A549 (cell line): ENCODE data around the gene TAF1. TPM values are rescaled to one million over a fixed set of nuclear protein-coding genes. Genes with fewer than 3 reads are reported as not detected.

Experiments
- ATAC-seq, 2 experiments: fragments of 200-7000 bp in 1 of 2; fragments of >200 bp in 1 of 2; cut with Nextera tagmentation in 1 of 2; cut with Tn5 transposase in 1 of 2; 3 replicates each; pipeline versions ENCODE4 v1.8.0 to v1.9.1; 2018 to 2020; ENCODE audit warnings: mild to moderate bottlenecking in 1 of 2, moderate library complexity in 1 of 2
- CTCF ChIA-PET: fragments of 300-600 bp; sonication (Branson Sonifier 250); formaldehyde crosslinking; extraction: SDS; loops from one replicate; lab custom pipeline; 2021; ENCODE audit warnings: antibody characterized with exemption, inconsistent platforms; lab: Yijun Ruan, JAX
- POLR2A ChIA-PET: fragments of 350-600 bp; formaldehyde crosslinking; extraction: SDS; loops from one replicate; lab custom pipeline; 2021; ENCODE audit warnings: antibody characterized with exemption, inconsistent platforms; lab: Yijun Ruan, JAX
- DNase-seq, 2 experiments: peaks; one replicate each; pipeline versions ENCODE4 v3.0.0 to v3.0.0-alpha.2; 2011 to 2016; ENCODE audit warnings: low read depth in 1 of 2, low spot score in 1 of 2
- FAIRE-seq: peaks from 2 replicates; lab custom pipeline; 2011; peaks lifted over from hg19 to GRCh38; lab: Jason Lieb, UNC
- H3K27ac ChIP-seq, 2 experiments: fragments of >200 bp; sonication (Bioruptor Twin); formaldehyde crosslinking; 3 replicates each; pipeline ENCODE4 v1.5.1; 2016 to 2017
- H3K4me1 ChIP-seq: fragments of >200 bp; sonication (Bioruptor Twin); formaldehyde crosslinking; 3 replicates; pipeline ENCODE4 v1.6.1; 2016
- H3K4me2 ChIP-seq: fragments of >200 bp; sonication (Bioruptor Twin); formaldehyde crosslinking; 3 replicates; pipeline ENCODE4 v1.6.1; 2016
- H3K4me3 ChIP-seq: fragments of >200 bp; sonication (Bioruptor Twin); formaldehyde crosslinking; 3 replicates; pipeline ENCODE4 v1.5.1; 2016
- H3K9me3 ChIP-seq: fragments of >200 bp; sonication (Bioruptor Twin); formaldehyde crosslinking; 3 replicates; pipeline ENCODE4 v1.6.1; 2016
- BHLHE40 ChIP-seq: IDR thresholded peaks from 2 replicates; pipeline ENCODE4 v1.6.1; 2012; ENCODE audit warnings: low read depth, low read length, inconsistent platforms
- CBX2 ChIP-seq: fragments of 200-600 bp; sonication (generic); IDR thresholded peaks from 2 replicates; pipeline ENCODE4 v1.6.1; 2016; ENCODE audit warnings: low read depth, mild to moderate bottlenecking, borderline replicate concordance
- CEBPB ChIP-seq, 2 experiments: fragments of >200 bp in 1 of 2; sonication (Bioruptor Twin) in 1 of 2; formaldehyde crosslinking in 1 of 2; IDR thresholded peaks; 2 replicates each; pipeline ENCODE4 v1.6.1; 2012 to 2016
- CHD4 ChIP-seq: fragments of 200-600 bp; sonication (generic); IDR thresholded peaks from 2 replicates; pipeline ENCODE4 v1.6.1; 2016; ENCODE audit warnings: antibody characterized with exemption, mild to moderate bottlenecking, borderline replicate concordance
- E2F6 ChIP-seq: IDR thresholded peaks from 2 replicates; pipeline ENCODE4 v1.6.1; 2012; ENCODE audit warnings: low read depth, borderline replicate concordance
- FOSB ChIP-seq: fragments of 250-450 bp; sonication (Bioruptor Pico); IDR thresholded peaks from 2 replicates; pipeline ENCODE4 v1.5.0; 2020; ENCODE audit warnings: mild to moderate bottlenecking, moderate library complexity
- FOSL2 ChIP-seq, 2 experiments: fragments of 450-650 bp in 1 of 2; fragments of >200 bp in 1 of 2; sonication (Bioruptor Twin) in 1 of 2; formaldehyde crosslinking; IDR thresholded peaks; 2 replicates each; pipeline versions ENCODE4 v1.5.0 to v1.6.1; 2016 to 2020; ENCODE audit warnings: mild to moderate bottlenecking in 1 of 2, moderate library complexity in 1 of 2
- FOXS1 ChIP-seq: fragments of 250-450 bp; sonication (Bioruptor Pico); IDR thresholded peaks from 2 replicates; pipeline ENCODE4 v1.5.0; 2020; ENCODE audit warnings: mild to moderate bottlenecking, moderate library complexity
- HDAC2 ChIP-seq: fragments of 200-600 bp; sonication (generic); IDR thresholded peaks from 2 replicates; pipeline ENCODE4 v1.6.1; 2016
- HEYL ChIP-seq: fragments of 250-450 bp; sonication (Bioruptor Pico); IDR thresholded peaks from 2 replicates; pipeline ENCODE4 v1.8.0; 2021; ENCODE audit warnings: mild to moderate bottlenecking, moderate library complexity
- HOXA7 ChIP-seq: fragments of 250-450 bp; sonication (Bioruptor Pico); IDR thresholded peaks from 2 replicates; pipeline ENCODE4 v1.5.0; 2020; ENCODE audit warnings: mild to moderate bottlenecking, moderate library complexity
- MAFK ChIP-seq: fragments of 450-650 bp; IDR thresholded peaks from 2 replicates; pipeline ENCODE4 v1.6.1; 2014; ENCODE audit not compliant: partially characterized antibody
- MYC ChIP-seq: IDR thresholded peaks from 2 replicates; pipeline ENCODE4 v1.6.1; 2012; ENCODE audit warnings: mild to moderate bottlenecking, inconsistent platforms, low read length, improper control_type of control experiment, borderline replicate concordance
- NR3C1 ChIP-seq: fragments of >200 bp; sonication (Bioruptor Twin); formaldehyde crosslinking; IDR thresholded peaks from 3 replicates; pipeline ENCODE4 v1.6.1; 2017
- PHF8 ChIP-seq: fragments of 200-600 bp; sonication (generic); IDR thresholded peaks from 2 replicates; pipeline ENCODE4 v1.6.1; 2016; ENCODE audit warnings: low read depth, mild to moderate bottlenecking, antibody characterized with exemption, moderate library complexity, borderline replicate concordance
- RAD21 ChIP-seq, 2 experiments: fragments of >200 bp in 1 of 2; sonication (Bioruptor Twin) in 1 of 2; formaldehyde crosslinking in 1 of 2; IDR thresholded peaks in 1 of 2; conservative IDR thresholded peaks in 1 of 2; 2 replicates in 1 of 2; 3 replicates in 1 of 2; pipeline ENCODE4 v1.6.1; 2012 to 2018; ENCODE audit warnings: inconsistent platforms in 1 of 2
- RNF2 ChIP-seq: fragments of 200-600 bp; sonication (generic); IDR thresholded peaks from 2 replicates; pipeline ENCODE4 v1.6.1; 2016; ENCODE audit warnings: low read depth, mild to moderate bottlenecking, antibody characterized with exemption, moderate library complexity, borderline replicate concordance
- TP53 ChIP-seq: fragments of 250-450 bp; sonication (Bioruptor Pico); IDR thresholded peaks from 2 replicates; pipeline ENCODE4 v1.5.0; 2021; ENCODE audit warnings: mild to moderate bottlenecking, moderate library complexity
- USF2 ChIP-seq: fragments of 450-650 bp; IDR thresholded peaks from 2 replicates; pipeline ENCODE4 v1.6.1; 2014; ENCODE audit warnings: antibody characterized with exemption
- ZC3H11A ChIP-seq: fragments of 450-650 bp; IDR thresholded peaks from 2 replicates; pipeline ENCODE4 v1.6.1; 2014; ENCODE audit warnings: antibody characterized with exemption, mild to moderate bottlenecking
- ZNF302 ChIP-seq: fragments of 250-450 bp; sonication (Bioruptor Pico); IDR thresholded peaks from 2 replicates; pipeline ENCODE4 v1.9.0; 2021; ENCODE audit warnings: inconsistent platforms, mild to moderate bottlenecking, moderate library complexity
- ZSCAN20 ChIP-seq: fragments of 250-450 bp; sonication (Bioruptor Pico); IDR thresholded peaks from 2 replicates; pipeline ENCODE4 v1.8.0; 2022; ENCODE audit warnings: mild to moderate bottlenecking, moderate library complexity
- WGBS: methylation state at CpG from one replicate; pipeline ENCODE4 v1.1.6; 2017; ENCODE audit errors: missing lambda C conversion rate; 5-methylcytosine and 5-hydroxymethylcytosine counted together
- polyA plus RNA-seq, 4 experiments: library from polyadenylated mRNA; depleted of rRNA in 3 of 4; stranded (reverse); fragments of >200 nt; fragmentation: RNase III in 1 of 4; extraction: RNeasy Plus Mini Kit Qiagen cat#74134 plus additional on column Dnase treatment in 1 of 4; gene quantifications; 2 replicates in 3 of 4; 3 replicates in 1 of 4; pipeline ENCODE4 v1.2.3, GENCODE V29; 2011 to 2017
- TF ChIP-seq, protein P1 (sequence below): fragments of 150-350 bp; IDR thresholded peaks from 2 replicates; pipeline ENCODE4 v1.6.1; 2014; ENCODE audit warnings: low read depth, mild to moderate bottlenecking, low read length
- TF ChIP-seq, protein P2 (sequence below): IDR thresholded peaks from 2 replicates; pipeline ENCODE4 v1.6.1; 2012
- TF ChIP-seq, protein P3 (sequence below): fragments of >200 bp; sonication (Bioruptor Twin); formaldehyde crosslinking; IDR thresholded peaks from 2 replicates; pipeline ENCODE4 v1.6.1; 2016
- TF ChIP-seq, protein P4 (sequence below): fragments of >200 bp; sonication (Bioruptor Twin); formaldehyde crosslinking; IDR thresholded peaks from 3 replicates; pipeline ENCODE4 v1.6.1; 2016

The TAF1 gene
- polyA plus RNA-seq, 2 of the 4 experiments (the other 2 are of a cell fraction) = 21.1 to 31.3 TPM

- FAIRE-seq (no peak), ATAC-seq (no peak), DNase-seq (no peak)
- CTCF ChIA-PET = interaction anchor here (0.6 to 0.7 kb wide), 2 partner anchors 27 to 1786 kb away, joined by 3 read pairs; no protein-coding TSS in a partner anchor
- Histone ChIP-seq H3K4me3 (no peak overlapping the region), H3K4me1 (0 out of 3 replicates have a peak, but pooled peaks cover 3% of the 10 kb centered on the region), H3K27ac (no peak overlapping the region), H3K9me3 (no peaks in the 10 kb centered on the region), H3K4me2 (no peak overlapping the region)
- 82% methylated on average over 5 of the region's 5 CpGs for WGBS
- POLR2A ChIA-PET = no interaction called here
- TF ChIP-seq USF2 = no peak
- TF ChIP-seq MYC = no peak
- TF ChIP-seq ZSCAN20 (CRISPR knock-in tag) = no peak
- TF ChIP-seq, protein P1, sequence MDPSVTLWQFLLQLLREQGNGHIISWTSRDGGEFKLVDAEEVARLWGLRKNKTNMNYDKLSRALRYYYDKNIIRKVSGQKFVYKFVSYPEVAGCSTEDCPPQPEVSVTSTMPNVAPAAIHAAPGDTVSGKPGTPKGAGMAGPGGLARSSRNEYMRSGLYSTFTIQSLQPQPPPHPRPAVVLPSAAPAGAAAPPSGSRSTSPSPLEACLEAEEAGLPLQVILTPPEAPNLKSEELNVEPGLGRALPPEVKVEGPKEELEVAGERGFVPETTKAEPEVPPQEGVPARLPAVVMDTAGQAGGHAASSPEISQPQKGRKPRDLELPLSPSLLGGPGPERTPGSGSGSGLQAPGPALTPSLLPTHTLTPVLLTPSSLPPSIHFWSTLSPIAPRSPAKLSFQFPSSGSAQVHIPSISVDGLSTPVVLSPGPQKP = no peak
- no peak for TF ChIP-seq ZC3H11A
These were observed 123.4 kb downstream of the TAF1 start for GRCh38 chrX:71489540-71489939.

DNA sequence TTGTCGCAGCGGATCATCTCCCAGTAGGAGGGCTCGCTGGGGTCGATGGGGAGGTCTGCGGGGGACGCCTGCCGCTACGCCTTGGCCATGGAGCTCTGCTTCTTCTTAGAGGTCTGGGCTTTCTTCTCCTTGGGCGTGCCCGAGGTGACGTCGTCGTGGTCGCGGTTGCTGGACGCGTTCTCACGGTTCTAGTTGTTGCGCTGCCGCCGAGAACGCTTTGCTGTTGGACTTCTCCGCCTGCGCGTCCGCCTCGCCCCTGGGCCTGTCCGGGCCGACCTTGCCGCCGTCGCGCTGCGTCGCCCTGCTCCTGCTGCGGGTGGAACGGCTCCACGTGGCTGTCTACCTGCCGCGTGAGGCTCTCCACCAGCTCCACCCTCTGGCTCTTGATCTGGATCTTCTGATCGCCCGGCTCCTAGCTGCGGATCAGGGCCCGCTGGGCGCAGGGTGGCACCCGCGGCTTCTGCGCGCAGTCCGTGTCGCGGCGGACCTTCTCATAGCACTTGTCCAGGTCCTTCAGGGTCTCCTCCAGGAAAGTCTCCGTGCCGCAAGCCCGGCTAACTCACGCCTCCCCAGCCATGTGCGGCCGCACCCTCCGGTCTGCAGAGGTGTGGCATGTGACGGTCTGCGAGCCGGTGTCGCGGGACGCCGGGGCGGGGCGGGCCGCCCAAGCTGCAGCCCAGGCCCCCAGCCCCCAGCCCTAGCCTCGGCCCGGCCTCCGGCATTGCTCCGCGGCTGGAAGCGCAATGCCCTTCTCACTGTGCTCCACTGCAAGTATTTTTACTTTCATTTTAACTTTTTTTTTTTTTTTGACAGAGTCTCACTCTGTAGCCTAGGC, 126.3 kb downstream of the TAF1 start:
- Histone ChIP-seq H3K4me2 (peak overlapping the region; percentile 91), H3K4me3 (peak overlapping the region; percentile 43), H3K4me1 (0 out of 3 replicates have a peak, but pooled peaks cover 3% of the 10 kb centered on the region), H3K27ac (peak overlapping the region; percentile 43 to 87; a peak in 5 of 6 replicates), H3K9me3 (no peaks in the 10 kb centered on the region)
- ATAC-seq (peak; percentile 87 to 95), FAIRE-seq (no peak), DNase-seq (peak; percentile 50 to 53)
- 13% methylated on average over 25 of the region's 76 CpGs for WGBS
- POLR2A ChIA-PET = interaction anchor here (1.4 kb wide), 1 partner anchor 40 kb away, joined by 5 read pairs; the partner anchor contains the start of gene OGT
- CTCF ChIA-PET = interaction anchor here (2.1 kb wide), 1 partner anchor 50 kb away, joined by 5 read pairs; no protein-coding TSS in a partner anchor
- TF ChIP-seq HDAC2 (no peak), FOSB (CRISPR knock-in tag) (no peak), HOXA7 (CRISPR knock-in tag) (no peak), CBX2 (no peak), FOSL2 (IDR thresholded peaks at IDR 0.05) (no peak), FOSL2 (CRISPR knock-in tag; IDR thresholded peaks at IDR 0.05) (no peak), RAD21 (conservative IDR thresholded peaks at IDR 0.05 in 1 of 2, IDR thresholded peaks at IDR 0.05 in 1 of 2) (no peak), PHF8 (no peak), MAFK (no peak), BHLHE40 (no peak), NR3C1 (no peak), TP53 (CRISPR knock-in tag) (no peak), CHD4 (no peak), CEBPB (IDR thresholded peaks at IDR 0.05) (no peak), FOXS1 (no peak), E2F6 (peak; percentile 92), USF2 (peak; percentile 18; the same call in 1 of the 2 replicates), MYC (peak; percentile 73; the same call in 1 of the 2 replicates), RNF2 (no peak), ZNF302 (no peak), HEYL (no peak)
- TF ChIP-seq, protein P1 = no peak
- TF ChIP-seq, protein P2, sequence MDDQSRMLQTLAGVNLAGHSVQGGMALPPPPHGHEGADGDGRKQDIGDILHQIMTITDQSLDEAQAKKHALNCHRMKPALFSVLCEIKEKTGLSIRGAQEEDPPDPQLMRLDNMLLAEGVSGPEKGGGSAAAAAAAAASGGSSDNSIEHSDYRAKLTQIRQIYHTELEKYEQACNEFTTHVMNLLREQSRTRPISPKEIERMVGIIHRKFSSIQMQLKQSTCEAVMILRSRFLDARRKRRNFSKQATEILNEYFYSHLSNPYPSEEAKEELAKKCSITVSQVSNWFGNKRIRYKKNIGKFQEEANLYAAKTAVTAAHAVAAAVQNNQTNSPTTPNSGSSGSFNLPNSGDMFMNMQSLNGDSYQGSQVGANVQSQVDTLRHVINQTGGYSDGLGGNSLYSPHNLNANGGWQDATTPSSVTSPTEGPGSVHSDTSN = no peak
- TF ChIP-seq, protein P3, sequence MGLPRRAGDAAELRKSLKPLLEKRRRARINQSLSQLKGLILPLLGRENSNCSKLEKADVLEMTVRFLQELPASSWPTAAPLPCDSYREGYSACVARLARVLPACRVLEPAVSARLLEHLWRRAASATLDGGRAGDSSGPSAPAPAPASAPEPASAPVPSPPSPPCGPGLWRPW = no peak
- TF ChIP-seq, protein P4, sequence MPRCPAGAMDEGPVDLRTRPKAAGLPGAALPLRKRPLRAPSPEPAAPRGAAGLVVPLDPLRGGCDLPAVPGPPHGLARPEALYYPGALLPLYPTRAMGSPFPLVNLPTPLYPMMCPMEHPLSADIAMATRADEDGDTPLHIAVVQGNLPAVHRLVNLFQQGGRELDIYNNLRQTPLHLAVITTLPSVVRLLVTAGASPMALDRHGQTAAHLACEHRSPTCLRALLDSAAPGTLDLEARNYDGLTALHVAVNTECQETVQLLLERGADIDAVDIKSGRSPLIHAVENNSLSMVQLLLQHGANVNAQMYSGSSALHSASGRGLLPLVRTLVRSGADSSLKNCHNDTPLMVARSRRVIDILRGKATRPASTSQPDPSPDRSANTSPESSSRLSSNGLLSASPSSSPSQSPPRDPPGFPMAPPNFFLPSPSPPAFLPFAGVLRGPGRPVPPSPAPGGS = no peak
